K562 (cell line): ENCODE data around the gene CDC37. TPM values are rescaled to one million over a fixed set of nuclear protein-coding genes. Genes with fewer than 3 reads are reported as not detected.

Source experiments
- ELF1 ChIP-seq: fragments of 200-800 bp; sonication (Bioruptor generic); IDR thresholded peaks from 2 replicates; pipeline ENCODE4 v1.6.1; 2016; ENCODE audit warnings: missing genetic modification characterization, missing compliant biosample characterization
- GMEB1 ChIP-seq: fragments of 250-450 bp; sonication (Bioruptor Pico); IDR thresholded peaks from 2 replicates; pipeline ENCODE4 v1.4.0; 2020; ENCODE audit warnings: mild to moderate bottlenecking
- HNRNPL ChIP-seq: fragments of 200-400 bp; formaldehyde crosslinking; IDR thresholded peaks from 2 replicates; pipeline ENCODE4 v1.6.1; 2017; ENCODE audit warnings: low read depth, mild to moderate bottlenecking, low read length
- HNRNPUL1 ChIP-seq: fragments of 200-400 bp; formaldehyde crosslinking; IDR thresholded peaks from 2 replicates; pipeline ENCODE4 v1.6.1; 2017; ENCODE audit warnings: low read length
- SETDB1 ChIP-seq: IDR thresholded peaks from one replicate; pipeline ENCODE4 v1.6.1; 2012; ENCODE audit warnings: low read length, control low read depth, inconsistent platforms
- SP2 ChIP-seq: IDR thresholded peaks from 2 replicates; pipeline ENCODE4 v1.6.1; 2011; ENCODE audit warnings: mild to moderate bottlenecking, low read depth, low read length, moderate library complexity; ENCODE audit not compliant: poor library complexity, severe bottlenecking; ENCODE audit errors: extremely low read depth
- STAT5A ChIP-seq: IDR thresholded peaks from 2 replicates; pipeline ENCODE4 v1.6.1; 2012; ENCODE audit warnings: low read length, inconsistent platforms, borderline replicate concordance
- ZFP91 ChIP-seq: sonication (generic); formaldehyde crosslinking; IDR thresholded peaks from 2 replicates; pipeline ENCODE4 v1.8.0; 2022; ENCODE audit warnings: mild to moderate bottlenecking, missing genetic modification reagents
- ZNF239 ChIP-seq: fragments of 250-450 bp; sonication (Bioruptor Pico); IDR thresholded peaks from 2 replicates; pipeline ENCODE4 v1.4.0; 2020; ENCODE audit warnings: mild to moderate bottlenecking
- ZNF354B ChIP-seq: fragments of 250-450 bp; sonication (Bioruptor Pico); IDR thresholded peaks from 2 replicates; pipeline ENCODE4 v1.4.0; 2020
- polyA plus RNA-seq, 8 experiments: library from polyadenylated mRNA; depleted of rRNA in 4 of 8; stranded (reverse) in 5 of 8; unstranded in 3 of 8; fragments of >200 nt; fragmentation: Nextera tagmentation in 2 of 8; fragmentation: Illumina TruSeq in 1 of 8; extraction: Ambion mirVana in 2 of 8; extraction: Trizol in 1 of 8; gene quantifications; 2 replicates each; pipeline versions ENCODE4 v1.2.1 to v1.2.3, GENCODE V29; 2011 to 2014; ENCODE audit warnings: inconsistent platforms in 1 of 8, missing spikeins in 1 of 8
- total RNA-seq, 7 experiments: library from RNA; depleted of rRNA in 6 of 7; stranded (reverse); fragments of >200 nt in 6 of 7; fragmentation: Illumina TruSeq in 2 of 7; extraction: Trizol in 2 of 7; gene quantifications; 2 replicates each; pipeline versions ENCODE4 v1.2.1 to v1.2.3, GENCODE V29; 2011 to 2021; ENCODE audit warnings: low replicate concordance in 1 of 7
- TF ChIP-seq, protein P1 (sequence below): fragments of 450-650 bp; IDR thresholded peaks from 2 replicates; pipeline ENCODE4 v1.6.1; 2016; ENCODE audit warnings: low read depth
- TF ChIP-seq, protein P2 (sequence below): fragments of 250-450 bp; sonication (Bioruptor Pico); IDR thresholded peaks from 2 replicates; pipeline ENCODE4 v1.4.0; 2020; ENCODE audit warnings: mild to moderate bottlenecking, moderate library complexity, borderline replicate concordance
- TF ChIP-seq, protein P3 (sequence below): fragments of 450-650 bp; formaldehyde crosslinking; conservative IDR thresholded peaks from 2 replicates; pipeline ENCODE4 v1.4.0; 2022; ENCODE audit warnings: mild to moderate bottlenecking, missing genetic modification characterization

Gene CDC37
- total and polyA plus RNA-seq, 9 of the 15 experiments (the other 6 are each of a cell fraction or from before 2014, with no cell fraction given) = 6.6 to 538 (median 227) TPM

- TF ChIP-seq, protein P1, sequence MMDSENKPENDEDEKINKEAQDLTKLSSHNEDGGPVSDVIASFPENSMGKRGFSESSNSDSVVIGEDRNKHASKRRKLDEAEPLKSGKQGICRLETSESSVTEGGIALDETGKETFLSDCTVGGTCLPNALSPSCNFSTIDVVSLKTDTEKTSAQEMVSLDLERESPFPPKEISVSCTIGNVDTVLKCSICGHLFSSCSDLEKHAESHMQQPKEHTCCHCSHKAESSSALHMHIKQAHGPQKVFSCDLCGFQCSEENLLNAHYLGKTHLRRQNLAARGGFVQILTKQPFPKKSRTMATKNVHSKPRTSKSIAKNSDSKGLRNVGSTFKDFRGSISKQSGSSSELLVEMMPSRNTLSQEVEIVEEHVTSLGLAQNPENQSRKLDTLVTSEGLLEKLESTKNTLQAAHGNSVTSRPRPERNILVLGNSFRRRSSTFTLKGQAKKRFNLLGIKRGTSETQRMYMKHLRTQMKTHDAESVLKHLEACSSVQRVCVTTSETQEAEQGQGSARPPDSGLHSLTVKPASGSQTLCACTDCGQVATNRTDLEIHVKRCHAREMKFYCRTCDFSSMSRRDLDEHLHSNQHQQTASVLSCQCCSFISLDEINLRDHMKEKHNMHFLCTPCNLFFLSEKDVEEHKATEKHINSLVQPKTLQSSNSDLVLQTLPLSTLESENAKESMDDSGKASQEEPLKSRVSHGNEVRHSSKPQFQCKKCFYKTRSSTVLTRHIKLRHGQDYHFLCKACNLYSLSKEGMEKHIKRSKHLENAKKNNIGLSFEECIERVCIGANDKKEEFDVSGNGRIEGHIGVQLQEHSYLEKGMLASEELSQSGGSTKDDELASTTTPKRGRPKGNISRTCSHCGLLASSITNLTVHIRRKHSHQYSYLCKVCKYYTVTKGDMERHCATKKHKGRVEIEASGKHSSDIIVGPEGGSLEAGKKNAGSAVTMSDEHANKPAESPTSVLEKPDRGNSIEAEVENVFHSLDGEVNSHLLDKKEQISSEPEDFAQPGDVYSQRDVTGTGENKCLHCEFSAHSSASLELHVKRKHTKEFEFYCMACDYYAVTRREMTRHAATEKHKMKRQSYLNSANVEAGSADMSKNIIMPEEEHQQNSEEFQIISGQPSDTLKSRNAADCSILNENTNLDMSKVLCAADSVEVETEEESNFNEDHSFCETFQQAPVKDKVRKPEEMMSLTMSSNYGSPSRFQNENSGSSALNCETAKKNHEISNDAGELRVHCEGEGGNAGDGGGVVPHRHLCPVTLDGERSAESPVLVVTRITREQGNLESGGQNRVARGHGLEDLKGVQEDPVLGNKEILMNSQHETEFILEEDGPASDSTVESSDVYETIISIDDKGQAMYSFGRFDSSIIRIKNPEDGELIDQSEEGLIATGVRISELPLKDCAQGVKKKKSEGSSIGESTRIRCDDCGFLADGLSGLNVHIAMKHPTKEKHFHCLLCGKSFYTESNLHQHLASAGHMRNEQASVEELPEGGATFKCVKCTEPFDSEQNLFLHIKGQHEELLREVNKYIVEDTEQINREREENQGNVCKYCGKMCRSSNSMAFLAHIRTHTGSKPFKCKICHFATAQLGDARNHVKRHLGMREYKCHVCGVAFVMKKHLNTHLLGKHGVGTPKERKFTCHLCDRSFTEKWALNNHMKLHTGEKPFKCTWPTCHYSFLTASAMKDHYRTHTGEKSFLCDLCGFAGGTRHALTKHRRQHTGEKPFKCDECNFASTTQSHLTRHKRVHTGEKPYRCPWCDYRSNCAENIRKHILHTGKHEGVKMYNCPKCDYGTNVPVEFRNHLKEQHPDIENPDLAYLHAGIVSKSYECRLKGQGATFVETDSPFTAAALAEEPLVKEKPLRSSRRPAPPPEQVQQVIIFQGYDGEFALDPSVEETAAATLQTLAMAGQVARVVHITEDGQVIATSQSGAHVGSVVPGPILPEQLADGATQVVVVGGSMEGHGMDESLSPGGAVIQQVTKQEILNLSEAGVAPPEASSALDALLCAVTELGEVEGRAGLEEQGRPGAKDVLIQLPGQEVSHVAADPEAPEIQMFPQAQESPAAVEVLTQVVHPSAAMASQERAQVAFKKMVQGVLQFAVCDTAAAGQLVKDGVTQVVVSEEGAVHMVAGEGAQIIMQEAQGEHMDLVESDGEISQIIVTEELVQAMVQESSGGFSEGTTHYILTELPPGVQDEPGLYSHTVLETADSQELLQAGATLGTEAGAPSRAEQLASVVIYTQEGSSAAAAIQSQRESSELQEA = no peak
- no peak for TF ChIP-seq HNRNPL
- TF ChIP-seq ZFP91 = no peak
- no peak for TF ChIP-seq ZNF354B
- no peak for TF ChIP-seq ELF1 (tag)
- TF ChIP-seq STAT5A = no peak
- TF ChIP-seq, protein P2, sequence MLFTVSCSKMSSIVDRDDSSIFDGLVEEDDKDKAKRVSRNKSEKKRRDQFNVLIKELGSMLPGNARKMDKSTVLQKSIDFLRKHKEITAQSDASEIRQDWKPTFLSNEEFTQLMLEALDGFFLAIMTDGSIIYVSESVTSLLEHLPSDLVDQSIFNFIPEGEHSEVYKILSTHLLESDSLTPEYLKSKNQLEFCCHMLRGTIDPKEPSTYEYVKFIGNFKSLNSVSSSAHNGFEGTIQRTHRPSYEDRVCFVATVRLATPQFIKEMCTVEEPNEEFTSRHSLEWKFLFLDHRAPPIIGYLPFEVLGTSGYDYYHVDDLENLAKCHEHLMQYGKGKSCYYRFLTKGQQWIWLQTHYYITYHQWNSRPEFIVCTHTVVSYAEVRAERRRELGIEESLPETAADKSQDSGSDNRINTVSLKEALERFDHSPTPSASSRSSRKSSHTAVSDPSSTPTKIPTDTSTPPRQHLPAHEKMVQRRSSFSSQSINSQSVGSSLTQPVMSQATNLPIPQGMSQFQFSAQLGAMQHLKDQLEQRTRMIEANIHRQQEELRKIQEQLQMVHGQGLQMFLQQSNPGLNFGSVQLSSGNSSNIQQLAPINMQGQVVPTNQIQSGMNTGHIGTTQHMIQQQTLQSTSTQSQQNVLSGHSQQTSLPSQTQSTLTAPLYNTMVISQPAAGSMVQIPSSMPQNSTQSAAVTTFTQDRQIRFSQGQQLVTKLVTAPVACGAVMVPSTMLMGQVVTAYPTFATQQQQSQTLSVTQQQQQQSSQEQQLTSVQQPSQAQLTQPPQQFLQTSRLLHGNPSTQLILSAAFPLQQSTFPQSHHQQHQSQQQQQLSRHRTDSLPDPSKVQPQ (CRISPR knock-in tag) = no peak
- TF ChIP-seq, protein P3, sequence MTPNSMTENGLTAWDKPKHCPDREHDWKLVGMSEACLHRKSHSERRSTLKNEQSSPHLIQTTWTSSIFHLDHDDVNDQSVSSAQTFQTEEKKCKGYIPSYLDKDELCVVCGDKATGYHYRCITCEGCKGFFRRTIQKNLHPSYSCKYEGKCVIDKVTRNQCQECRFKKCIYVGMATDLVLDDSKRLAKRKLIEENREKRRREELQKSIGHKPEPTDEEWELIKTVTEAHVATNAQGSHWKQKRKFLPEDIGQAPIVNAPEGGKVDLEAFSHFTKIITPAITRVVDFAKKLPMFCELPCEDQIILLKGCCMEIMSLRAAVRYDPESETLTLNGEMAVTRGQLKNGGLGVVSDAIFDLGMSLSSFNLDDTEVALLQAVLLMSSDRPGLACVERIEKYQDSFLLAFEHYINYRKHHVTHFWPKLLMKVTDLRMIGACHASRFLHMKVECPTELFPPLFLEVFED = no peak
- no peak for TF ChIP-seq SP2
- TF ChIP-seq SETDB1 = no peak
- no peak for TF ChIP-seq HNRNPUL1
- TF ChIP-seq GMEB1 (CRISPR knock-in tag) = no peak
- no peak for TF ChIP-seq ZNF239 (CRISPR knock-in tag)
Measured at GRCh38 chr19:10419200-10419645, 15.9 kb upstream of the CDC37 start (continued).
